ENCODE measurements around the gene RASA3. TPM values are rescaled to one million over a fixed set of nuclear protein-coding genes. Genes with fewer than 3 reads are reported as not detected.

The RASA3 gene
- total RNA-seq, 1 donor from 2014 or later: 14.6 TPM

- TF ChIP-seq CTCF (IDR thresholded peaks at IDR 0.05; ENCODE audit: unreplicated experiment): no peak
- H3K27ac Mint-ChIP-seq: no peak overlapping the region
- peaks cover 22% of the 10 kb centered on the region for H3K9me3 Mint-ChIP-seq
- no peak overlapping the region for H3K4me3 Mint-ChIP-seq
- no peaks in the 10 kb centered on the region for H3K27me3 Mint-ChIP-seq (ENCODE audit: low read depth)
- peaks cover 3% of the 10 kb centered on the region for H3K36me3 Mint-ChIP-seq
- no peak for DNase-seq (ENCODE audit: low spot score in 2 of 2, unreplicated experiment in 2 of 2)
- no peaks in the 10 kb centered on the region for H3K4me1 Mint-ChIP-seq
Measured at GRCh38 chr13:113956571-113956970, 175.9 kb downstream of the RASA3 start.

- Mint-ChIP-seq H3K36me3 (peaks cover 3% of the 10 kb centered on the region), H3K9me3 (peaks cover 20% of the 10 kb centered on the region)
Measured at GRCh38 chr13:113955691-113956090, 176.7 kb downstream of the RASA3 start.

GRCh38 chr13:113955235-113955634, 177.2 kb downstream of the RASA3 start:
- TF ChIP-seq CTCF (IDR thresholded peaks at IDR 0.05; ENCODE audit: unreplicated experiment): no peak
- no peaks in the 10 kb centered on the region for H3K4me1 Mint-ChIP-seq
- H3K27ac Mint-ChIP-seq: no peak overlapping the region
- no peak for DNase-seq (ENCODE audit: low spot score in 2 of 2, unreplicated experiment in 2 of 2)
- H3K27me3 Mint-ChIP-seq (ENCODE audit: low read depth): no peaks in the 10 kb centered on the region
- H3K4me3 Mint-ChIP-seq: no peak overlapping the region
- H3K9me3 Mint-ChIP-seq: peaks cover 15% of the 10 kb centered on the region
- peaks cover under 1% of the 10 kb centered on the region for H3K36me3 Mint-ChIP-seq

More at GRCh38 chr13:113955691-113956090, 176.7 kb downstream of the RASA3 start:
- H3K4me3 Mint-ChIP-seq: no peak overlapping the region
- H3K27ac Mint-ChIP-seq: no peak overlapping the region
- no peak for TF ChIP-seq CTCF (IDR thresholded peaks at IDR 0.05; ENCODE audit: unreplicated experiment)
- H3K4me1 Mint-ChIP-seq: no peaks in the 10 kb centered on the region
- H3K27me3 Mint-ChIP-seq (ENCODE audit: low read depth): no peaks in the 10 kb centered on the region
- DNase-seq (ENCODE audit: low spot score in 2 of 2, unreplicated experiment in 2 of 2): no peak

GRCh38 chr13:113954046-113954835, 178.2 kb downstream of the RASA3 start:
- no peak for DNase-seq (ENCODE audit: low spot score in 2 of 2, unreplicated experiment in 2 of 2)
- peaks cover 12% of the 10 kb centered on the region for H3K9me3 Mint-ChIP-seq
- no peaks in the 10 kb centered on the region for H3K4me1 Mint-ChIP-seq
- TF ChIP-seq CTCF (IDR thresholded peaks at IDR 0.05; ENCODE audit: unreplicated experiment): no peak
- H3K36me3 Mint-ChIP-seq: no peaks in the 10 kb centered on the region
- H3K27ac Mint-ChIP-seq: no peak overlapping the region
- H3K4me3 Mint-ChIP-seq: no peak overlapping the region
- no peaks in the 10 kb centered on the region for H3K27me3 Mint-ChIP-seq (ENCODE audit: low read depth)

GRCh38 chr13:113953561-113953960, 178.9 kb downstream of the RASA3 start:
- Mint-ChIP-seq H3K36me3 (no peaks in the 10 kb centered on the region), H3K9me3 (peaks cover 6% of the 10 kb centered on the region)

More at GRCh38 chr13:113953561-113953960, 178.9 kb downstream of the RASA3 start:
- DNase-seq (ENCODE audit: low spot score in 2 of 2, unreplicated experiment in 2 of 2): no peak
- Mint-ChIP-seq H3K4me3 (no peak overlapping the region), H3K4me1 (no peaks in the 10 kb centered on the region), H3K27ac (no peak overlapping the region), H3K27me3 (ENCODE audit: low read depth) (no peaks in the 10 kb centered on the region)
- no peak for TF ChIP-seq CTCF (IDR thresholded peaks at IDR 0.05; ENCODE audit: unreplicated experiment)
